ENCODE data around the gene CRYBA2.
A peak's percentile ranks its signal among the peaks of the same experiment; 100 is the strongest.

Gene CRYBA2

GRCh38 chr2:218982586-218983262 lies 10.5 kb downstream of the CRYBA2 start:
- no peak for TF ChIP-seq CTCF (IDR thresholded peaks at IDR 0.05)
- H3K27me3 Mint-ChIP-seq (ENCODE audit: low read depth, poor library complexity), result peaks cover 99% of the 10 kb centered on the region
- no peak overlapping the region for H3K27ac Mint-ChIP-seq
- no peaks in the 10 kb centered on the region for H3K9me3 Mint-ChIP-seq
- peaks cover 11% of the 10 kb centered on the region for H3K4me1 Mint-ChIP-seq
- H3K4me3 Mint-ChIP-seq, result peak overlapping the region; percentile 45
- no peak for DNase-seq
- no peaks in the 10 kb centered on the region for H3K36me3 Mint-ChIP-seq (ENCODE audit: low read depth)

- no peaks in the 10 kb centered on the region for H3K9me3 Mint-ChIP-seq
- H3K4me3 Mint-ChIP-seq, result peak overlapping the region; percentile 45
- peaks cover 11% of the 10 kb centered on the region for H3K4me1 Mint-ChIP-seq
- no peak for TF ChIP-seq CTCF (IDR thresholded peaks at IDR 0.05)
- no peaks in the 10 kb centered on the region for H3K36me3 Mint-ChIP-seq (ENCODE audit: low read depth)
- H3K27ac Mint-ChIP-seq, result no peak overlapping the region
- peaks cover 99% of the 10 kb centered on the region for H3K27me3 Mint-ChIP-seq (ENCODE audit: low read depth, poor library complexity)
- DNase-seq, result peak; percentile 61
These were observed 11.2 kb downstream of the CRYBA2 start for GRCh38 chr2:218981881-218982585.

- Mint-ChIP-seq H3K27me3 (ENCODE audit: low read depth, poor library complexity) (peaks cover 99% of the 10 kb centered on the region), H3K36me3 (ENCODE audit: low read depth) (no peaks in the 10 kb centered on the region), H3K9me3 (no peaks in the 10 kb centered on the region), H3K27ac (no peak overlapping the region), H3K4me1 (peaks cover 11% of the 10 kb centered on the region), H3K4me3 (peak overlapping the region; percentile 67)
- DNase-seq, result no peak
- TF ChIP-seq CTCF (IDR thresholded peaks at IDR 0.05), result no peak
These were observed 11.8 kb downstream of the CRYBA2 start for GRCh38 chr2:218981390-218981880.

GRCh38 chr2:218980735-218981389 lies 12.4 kb downstream of the CRYBA2 start:
- Mint-ChIP-seq H3K4me1 (peaks cover 11% of the 10 kb centered on the region), H3K4me3 (peak overlapping the region; percentile 67), H3K27ac (no peak overlapping the region), H3K9me3 (no peaks in the 10 kb centered on the region), H3K36me3 (ENCODE audit: low read depth) (no peaks in the 10 kb centered on the region), H3K27me3 (ENCODE audit: low read depth, poor library complexity) (peaks cover 99% of the 10 kb centered on the region)
- no peak for TF ChIP-seq CTCF (IDR thresholded peaks at IDR 0.05)
- no peak for DNase-seq

- Mint-ChIP-seq H3K9me3 (no peaks in the 10 kb centered on the region), H3K4me1 (peaks cover 11% of the 10 kb centered on the region), H3K27me3 (ENCODE audit: low read depth, poor library complexity) (peaks cover 99% of the 10 kb centered on the region), H3K27ac (no peak overlapping the region), H3K4me3 (peak overlapping the region; percentile 49), H3K36me3 (ENCODE audit: low read depth) (no peaks in the 10 kb centered on the region)
- DNase-seq, result peak; percentile 94
- peak; percentile 96 for TF ChIP-seq CTCF (IDR thresholded peaks at IDR 0.05)
These were observed 13.1 kb downstream of the CRYBA2 start for GRCh38 chr2:218979846-218980734.
